K562 (cell line): ENCODE measurements around the gene SPATA25. TPM values are rescaled to one million over a fixed set of nuclear protein-coding genes. Genes with fewer than 3 reads are reported as not detected.

Experiments
- ARID1B ChIP-seq: fragments of 450-650 bp; IDR thresholded peaks from 2 replicates; pipeline ENCODE4 v1.6.1; 2016; ENCODE audit warnings: antibody characterized with exemption, mild to moderate bottlenecking, inconsistent platforms
- CBFA2T3 ChIP-seq: fragments of 450-650 bp; IDR thresholded peaks from 2 replicates; pipeline ENCODE4 v1.6.1; 2017
- CHD2 ChIP-seq: IDR thresholded peaks from 2 replicates; pipeline ENCODE4 v1.6.1; 2011; ENCODE audit warnings: low read depth, low read length
- CHD4 ChIP-seq: fragments of 200-600 bp; sonication (generic); IDR thresholded peaks from 3 replicates; pipeline ENCODE4 v1.6.1; 2012; ENCODE audit warnings: low read depth, mild to moderate bottlenecking, mixed read lengths, low read length, inconsistent platforms; ENCODE audit not compliant: insufficient read depth, insufficient replicate concordance, poor library complexity, severe bottlenecking
- CREM ChIP-seq: IDR thresholded peaks from 2 replicates; pipeline ENCODE4 v1.6.1; 2014; ENCODE audit warnings: antibody characterized with exemption, low read depth
- FOS ChIP-seq: IDR thresholded peaks from 3 replicates; pipeline ENCODE4 v1.6.1; 2011; ENCODE audit not compliant: insufficient read length; ENCODE audit errors: extremely low read depth
- FOXK2 ChIP-seq, 2 experiments: fragments of 450-650 bp; IDR thresholded peaks in 1 of 2; conservative IDR thresholded peaks in 1 of 2; 2 replicates each; pipeline ENCODE4 v1.6.1; 2016; ENCODE audit warnings: low read depth in 2 of 2, mild to moderate bottlenecking in 1 of 2
- GABPB1 ChIP-seq: sonication (generic); formaldehyde crosslinking; IDR thresholded peaks from 2 replicates; pipeline ENCODE4 v1.8.0; 2022; ENCODE audit warnings: mild to moderate bottlenecking, missing genetic modification reagents
- HMG20B ChIP-seq: fragments of 250-450 bp; sonication (Bioruptor Pico); IDR thresholded peaks from 2 replicates; pipeline ENCODE4 v1.5.0; 2021; ENCODE audit warnings: mild to moderate bottlenecking
- NR3C1 ChIP-seq: sonication (generic); formaldehyde crosslinking; IDR thresholded peaks from 2 replicates; pipeline ENCODE4 v1.8.1; 2022; ENCODE audit warnings: missing genetic modification reagents
- PHB2 ChIP-seq: fragments of 450-650 bp; IDR thresholded peaks from 2 replicates; pipeline ENCODE4 v1.6.1; 2017; ENCODE audit warnings: low read depth
- SMAD3 ChIP-seq: fragments of 450-650 bp; formaldehyde crosslinking; conservative IDR thresholded peaks from 2 replicates; pipeline ENCODE4 v1.4.0; 2020; ENCODE audit warnings: mild to moderate bottlenecking
- SRSF7 ChIP-seq: fragments of 200-400 bp; formaldehyde crosslinking; optimal IDR thresholded peaks from 2 replicates; pipeline ENCODE3; 2017; ENCODE audit warnings: mild to moderate bottlenecking, low read depth, low read length
- XRCC4 ChIP-seq: IDR thresholded peaks from one replicate; pipeline ENCODE4 v1.6.1; 2011; ENCODE audit not compliant: insufficient read depth, insufficient read length; ENCODE audit errors: extremely low read depth
- ZC3H4 ChIP-seq: sonication (generic); formaldehyde crosslinking; IDR thresholded peaks from 2 replicates; pipeline ENCODE4 v1.9.0; 2021; ENCODE audit warnings: missing genetic modification reagents, borderline replicate concordance
- ZNF143 ChIP-seq: sonication (generic); formaldehyde crosslinking; IDR thresholded peaks from 2 replicates; pipeline ENCODE4 v1.9.0; 2022; ENCODE audit warnings: mild to moderate bottlenecking, missing genetic modification reagents
- ZNF668 ChIP-seq: fragments of 250-450 bp; sonication (Bioruptor Pico); IDR thresholded peaks from 2 replicates; pipeline ENCODE4 v1.8.0; 2022; ENCODE audit warnings: mild to moderate bottlenecking, inconsistent platforms
- ZNF764 ChIP-seq: fragments of 250-450 bp; sonication (Bioruptor Pico); IDR thresholded peaks from 2 replicates; pipeline ENCODE4 v1.4.0; 2020; ENCODE audit warnings: low read depth, mild to moderate bottlenecking, moderate library complexity
- ZNF766 ChIP-seq: fragments of 200-800 bp; sonication (Bioruptor generic); conservative IDR thresholded peaks from 2 replicates; pipeline ENCODE4 v1.6.1; 2016; ENCODE audit warnings: missing genetic modification characterization, missing compliant biosample characterization
- polyA plus RNA-seq, 8 experiments: library from polyadenylated mRNA; depleted of rRNA in 4 of 8; stranded (reverse) in 5 of 8; unstranded in 3 of 8; fragments of >200 nt; fragmentation: Nextera tagmentation in 2 of 8; fragmentation: Illumina TruSeq in 1 of 8; extraction: Ambion mirVana in 2 of 8; extraction: Trizol in 1 of 8; gene quantifications; 2 replicates each; pipeline versions ENCODE4 v1.2.1 to v1.2.3, GENCODE V29; 2011 to 2014; ENCODE audit warnings: inconsistent platforms in 1 of 8, missing spikeins in 1 of 8
- total RNA-seq, 7 experiments: library from RNA; depleted of rRNA in 6 of 7; stranded (reverse); fragments of >200 nt in 6 of 7; fragmentation: Illumina TruSeq in 2 of 7; extraction: Trizol in 2 of 7; gene quantifications; 2 replicates each; pipeline versions ENCODE4 v1.2.1 to v1.2.3, GENCODE V29; 2011 to 2021; ENCODE audit warnings: low replicate concordance in 1 of 7
- TF ChIP-seq, protein P1 (sequence below): fragments of 450-650 bp; IDR thresholded peaks from one replicate; pipeline ENCODE4 v1.6.1; 2018; ENCODE audit warnings: mild to moderate bottlenecking, moderate library complexity; ENCODE audit not compliant: partially characterized antibody
- TF ChIP-seq, protein P2 (sequence below): fragments of 450-650 bp; formaldehyde crosslinking; IDR thresholded peaks from 2 replicates; pipeline ENCODE4 v1.4.0; 2020; ENCODE audit warnings: mild to moderate bottlenecking, mixed read lengths
- TF ChIP-seq, protein P3 (sequence below): IDR thresholded peaks from 2 replicates; pipeline ENCODE4 v1.6.1; 2011; ENCODE audit warnings: borderline replicate concordance, low read depth, mild to moderate bottlenecking, moderate library complexity, low read length; ENCODE audit not compliant: insufficient read depth, poor library complexity, severe bottlenecking
- TF ChIP-seq, protein P4 (sequence below): fragments of 450-650 bp; formaldehyde crosslinking; IDR thresholded peaks from 2 replicates; pipeline ENCODE4 v1.4.0; 2020; ENCODE audit warnings: mild to moderate bottlenecking, moderate library complexity

Gene SPATA25
- total and polyA plus RNA-seq, 9 of the 15 experiments (the other 6 are each of a cell fraction or from before 2014, with no cell fraction given), result 0.21 to 0.95 (median 0.53) TPM; not detected in 3

DNA sequence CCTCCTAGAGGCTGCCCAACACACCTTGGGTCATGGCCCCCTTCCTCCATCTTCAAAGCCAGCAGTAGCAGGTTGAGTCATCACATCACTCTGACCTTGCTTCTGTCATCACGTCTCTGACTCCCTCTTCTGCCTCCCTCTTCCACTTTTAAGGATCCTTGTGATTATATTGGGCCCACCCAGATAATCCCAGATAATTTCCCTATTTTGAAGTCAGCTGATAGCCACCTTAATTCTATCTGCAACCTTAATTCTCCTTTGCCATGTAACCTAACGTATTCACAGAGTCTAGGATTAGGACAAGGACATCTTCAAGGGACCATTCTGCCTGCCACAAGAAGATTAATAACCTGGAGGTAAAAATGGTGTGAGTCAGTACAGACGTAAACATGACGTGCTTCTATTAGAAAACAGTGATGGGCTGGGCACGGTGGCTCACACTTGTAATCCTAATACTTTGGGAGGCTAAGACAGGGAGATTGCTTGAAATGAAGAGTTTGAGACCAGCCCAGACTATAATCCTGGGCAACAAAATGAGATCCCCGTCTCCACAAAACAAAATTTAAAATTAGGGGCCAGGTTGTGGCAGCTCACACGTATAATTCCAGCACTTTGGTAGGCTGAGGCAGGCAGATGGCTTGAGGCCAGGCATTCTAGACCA lies 26.7 kb downstream of the SPATA25 start (continued):
- TF ChIP-seq, protein P1, sequence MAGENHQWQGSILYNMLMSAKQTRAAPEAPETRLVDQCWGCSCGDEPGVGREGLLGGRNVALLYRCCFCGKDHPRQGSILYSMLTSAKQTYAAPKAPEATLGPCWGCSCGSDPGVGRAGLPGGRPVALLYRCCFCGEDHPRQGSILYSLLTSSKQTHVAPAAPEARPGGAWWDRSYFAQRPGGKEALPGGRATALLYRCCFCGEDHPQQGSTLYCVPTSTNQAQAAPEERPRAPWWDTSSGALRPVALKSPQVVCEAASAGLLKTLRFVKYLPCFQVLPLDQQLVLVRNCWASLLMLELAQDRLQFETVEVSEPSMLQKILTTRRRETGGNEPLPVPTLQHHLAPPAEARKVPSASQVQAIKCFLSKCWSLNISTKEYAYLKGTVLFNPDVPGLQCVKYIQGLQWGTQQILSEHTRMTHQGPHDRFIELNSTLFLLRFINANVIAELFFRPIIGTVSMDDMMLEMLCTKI, result no peak
- TF ChIP-seq ZC3H4 (CRISPR knock-in tag), result no peak
- no peak for TF ChIP-seq SRSF7
- TF ChIP-seq SMAD3 (CRISPR knock-in tag), result no peak
- TF ChIP-seq, protein P2, sequence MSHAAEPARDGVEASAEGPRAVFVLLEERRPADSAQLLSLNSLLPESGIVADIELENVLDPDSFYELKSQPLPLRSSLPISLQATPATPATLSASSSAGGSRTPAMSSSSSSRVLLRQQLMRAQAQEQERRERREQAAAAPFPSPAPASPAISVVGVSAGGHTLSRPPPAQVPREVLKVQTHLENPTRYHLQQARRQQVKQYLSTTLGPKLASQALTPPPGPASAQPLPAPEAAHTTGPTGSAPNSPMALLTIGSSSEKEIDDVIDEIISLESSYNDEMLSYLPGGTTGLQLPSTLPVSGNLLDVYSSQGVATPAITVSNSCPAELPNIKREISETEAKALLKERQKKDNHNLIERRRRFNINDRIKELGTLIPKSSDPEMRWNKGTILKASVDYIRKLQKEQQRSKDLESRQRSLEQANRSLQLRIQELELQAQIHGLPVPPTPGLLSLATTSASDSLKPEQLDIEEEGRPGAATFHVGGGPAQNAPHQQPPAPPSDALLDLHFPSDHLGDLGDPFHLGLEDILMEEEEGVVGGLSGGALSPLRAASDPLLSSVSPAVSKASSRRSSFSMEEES, result no peak
- no peak for TF ChIP-seq CHD4
- no peak for TF ChIP-seq CHD2
- TF ChIP-seq PHB2, result no peak
- TF ChIP-seq, protein P3, sequence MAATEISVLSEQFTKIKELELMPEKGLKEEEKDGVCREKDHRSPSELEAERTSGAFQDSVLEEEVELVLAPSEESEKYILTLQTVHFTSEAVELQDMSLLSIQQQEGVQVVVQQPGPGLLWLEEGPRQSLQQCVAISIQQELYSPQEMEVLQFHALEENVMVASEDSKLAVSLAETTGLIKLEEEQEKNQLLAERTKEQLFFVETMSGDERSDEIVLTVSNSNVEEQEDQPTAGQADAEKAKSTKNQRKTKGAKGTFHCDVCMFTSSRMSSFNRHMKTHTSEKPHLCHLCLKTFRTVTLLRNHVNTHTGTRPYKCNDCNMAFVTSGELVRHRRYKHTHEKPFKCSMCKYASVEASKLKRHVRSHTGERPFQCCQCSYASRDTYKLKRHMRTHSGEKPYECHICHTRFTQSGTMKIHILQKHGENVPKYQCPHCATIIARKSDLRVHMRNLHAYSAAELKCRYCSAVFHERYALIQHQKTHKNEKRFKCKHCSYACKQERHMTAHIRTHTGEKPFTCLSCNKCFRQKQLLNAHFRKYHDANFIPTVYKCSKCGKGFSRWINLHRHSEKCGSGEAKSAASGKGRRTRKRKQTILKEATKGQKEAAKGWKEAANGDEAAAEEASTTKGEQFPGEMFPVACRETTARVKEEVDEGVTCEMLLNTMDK, result no peak
- TF ChIP-seq ZNF766, result no peak
- no peak for TF ChIP-seq ZNF764
- peak; percentile 28; the same call in 1 of the 2 replicates for TF ChIP-seq ARID1B
- TF ChIP-seq CREM, result peak; percentile 5; the same call in 1 of the 2 replicates
- TF ChIP-seq NR3C1, result no peak
- peak in 1 of 2 experiments; percentile 46; a peak in 1 of 4 replicates for TF ChIP-seq FOXK2 (conservative IDR thresholded peaks at IDR 0.05 in 1 of 2, IDR thresholded peaks at IDR 0.05 in 1 of 2; ENCODE audit: low read depth in 2 of 2)
- TF ChIP-seq, protein P4, sequence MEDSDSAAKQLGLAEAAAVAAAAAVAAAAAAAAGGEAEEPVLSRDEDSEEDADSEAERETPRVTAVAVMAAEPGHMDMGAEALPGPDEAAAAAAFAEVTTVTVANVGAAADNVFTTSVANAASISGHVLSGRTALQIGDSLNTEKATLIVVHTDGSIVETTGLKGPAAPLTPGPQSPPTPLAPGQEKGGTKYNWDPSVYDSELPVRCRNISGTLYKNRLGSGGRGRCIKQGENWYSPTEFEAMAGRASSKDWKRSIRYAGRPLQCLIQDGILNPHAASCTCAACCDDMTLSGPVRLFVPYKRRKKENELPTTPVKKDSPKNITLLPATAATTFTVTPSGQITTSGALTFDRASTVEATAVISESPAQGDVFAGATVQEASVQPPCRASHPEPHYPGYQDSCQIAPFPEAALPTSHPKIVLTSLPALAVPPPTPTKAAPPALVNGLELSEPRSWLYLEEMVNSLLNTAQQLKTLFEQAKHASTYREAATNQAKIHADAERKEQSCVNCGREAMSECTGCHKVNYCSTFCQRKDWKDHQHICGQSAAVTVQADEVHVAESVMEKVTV, result no peak
- TF ChIP-seq ZNF143, result no peak
- 0 out of 2 replicates have a peak, but pooled peaks have one; percentile 3 for TF ChIP-seq CBFA2T3
- no peak for TF ChIP-seq HMG20B (CRISPR knock-in tag)
- no peak for TF ChIP-seq FOS
- TF ChIP-seq ZNF668 (CRISPR knock-in tag), result no peak
- TF ChIP-seq XRCC4, result no peak
- no peak for TF ChIP-seq GABPB1 (CRISPR knock-in tag)
